DMS79 treated with DMSO at 0.1 percent for 48 hours (cell line): ENCODE measurements around the gene IPMK.
"Not testable (repeated sequence)": the region's sequence is repeated elsewhere in the genome, so short reads cannot be mapped to it uniquely, and the experiment has no call there.

Experiments
- DNase-seq: peaks from one replicate; lab custom pipeline; 2025; lab: John Stamatoyannopoulos, UW

Gene IPMK

DNA sequence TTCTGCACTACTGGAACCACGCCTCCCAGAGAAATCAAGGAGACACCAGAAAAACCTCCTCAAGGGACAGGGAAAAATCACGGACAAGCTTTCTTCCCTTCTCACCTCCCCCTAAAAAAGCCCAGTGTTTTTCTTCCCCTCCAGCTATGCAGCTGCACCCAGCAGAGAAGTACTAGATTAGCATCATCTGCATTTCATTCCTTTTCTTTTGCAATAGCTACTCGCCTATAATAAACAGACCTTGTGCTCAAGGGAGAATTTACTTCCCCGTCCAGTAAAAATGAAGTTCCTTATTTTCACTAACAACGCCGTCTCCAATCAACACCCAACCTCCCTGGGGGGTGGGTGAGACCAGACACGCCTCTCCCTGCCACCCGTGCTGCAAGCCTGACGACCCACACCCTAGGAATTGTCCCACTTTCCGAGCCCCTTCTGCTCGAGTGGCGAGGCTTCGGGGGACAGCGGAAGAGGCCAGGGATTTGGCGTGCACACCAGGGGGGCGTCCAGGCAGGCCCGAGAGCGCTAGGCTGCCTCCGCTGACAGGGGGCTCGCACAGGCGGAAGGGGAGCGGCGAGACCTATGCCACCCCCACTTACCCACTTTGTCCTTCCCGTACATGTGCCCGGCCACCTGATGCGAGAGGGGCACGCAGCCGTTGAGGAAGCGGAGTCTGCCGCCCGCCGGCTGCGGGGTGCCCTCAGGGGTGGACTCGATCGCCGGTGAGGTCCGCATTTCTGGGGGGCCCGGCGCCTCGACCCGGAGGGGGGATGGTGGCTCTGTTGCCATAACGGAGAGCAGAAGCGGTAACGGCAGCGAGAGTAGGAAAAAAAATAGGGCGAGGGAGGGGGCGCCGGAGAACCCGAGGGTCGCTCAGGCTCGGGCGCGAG lies 625 bp downstream of the IPMK start:
- no peak for DNase-seq

DNA sequence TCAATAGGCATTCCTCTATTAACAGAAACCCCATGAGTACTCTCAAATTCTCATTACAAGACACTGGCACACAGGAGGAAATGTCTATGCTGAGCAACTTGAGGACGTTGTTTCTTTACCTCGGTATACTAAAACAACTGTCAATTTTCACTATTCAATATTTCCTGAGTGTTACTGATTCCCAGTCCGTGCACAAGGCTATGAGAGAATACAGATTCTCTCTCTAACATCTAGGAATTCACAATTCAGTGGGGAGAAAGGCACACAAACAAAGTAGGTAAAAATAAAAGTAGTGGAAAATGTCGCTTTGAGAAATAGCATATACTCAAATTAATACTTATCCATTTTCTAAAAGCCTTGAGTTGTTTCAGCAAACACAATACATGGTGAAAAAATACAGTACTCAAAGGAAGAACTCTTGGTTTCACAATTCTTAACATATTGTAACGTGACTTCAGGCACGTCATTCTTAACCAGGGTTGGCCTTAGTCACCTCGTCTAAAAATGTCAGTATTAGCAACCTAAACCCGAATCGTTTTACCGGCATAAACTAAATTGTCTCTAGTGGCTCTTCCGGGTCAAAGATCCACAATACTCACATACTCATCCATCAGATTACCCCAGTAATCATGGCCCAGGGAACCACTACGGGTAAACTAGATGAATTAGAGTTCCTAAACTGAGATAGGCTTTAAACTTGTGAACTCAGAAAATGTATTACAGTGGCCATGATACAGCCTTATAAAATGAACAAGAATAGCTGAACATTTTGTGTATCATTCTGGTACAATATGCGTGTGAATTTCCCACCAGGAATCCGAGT lies 1.5 kb downstream of the IPMK start:
- DNase-seq = no peak

DNA sequence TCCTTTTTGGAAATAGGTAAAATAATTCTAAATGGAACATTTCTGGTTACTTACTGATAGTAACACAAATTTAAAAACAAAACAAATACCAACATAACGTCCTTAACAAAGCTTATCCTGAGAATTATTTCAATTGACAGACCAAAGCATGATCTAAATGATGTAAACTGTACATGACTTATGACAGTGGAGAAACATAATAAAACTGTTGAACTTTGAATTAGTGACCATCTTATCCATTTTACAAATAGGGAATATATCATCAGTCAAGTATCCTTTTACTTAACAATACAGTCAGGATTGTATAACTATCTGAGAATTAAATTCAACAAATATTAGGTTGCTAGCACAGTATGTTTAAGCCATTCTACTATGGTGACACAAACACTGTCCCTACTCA lies 2.4 kb downstream of the IPMK start:
- no peak for DNase-seq

DNA sequence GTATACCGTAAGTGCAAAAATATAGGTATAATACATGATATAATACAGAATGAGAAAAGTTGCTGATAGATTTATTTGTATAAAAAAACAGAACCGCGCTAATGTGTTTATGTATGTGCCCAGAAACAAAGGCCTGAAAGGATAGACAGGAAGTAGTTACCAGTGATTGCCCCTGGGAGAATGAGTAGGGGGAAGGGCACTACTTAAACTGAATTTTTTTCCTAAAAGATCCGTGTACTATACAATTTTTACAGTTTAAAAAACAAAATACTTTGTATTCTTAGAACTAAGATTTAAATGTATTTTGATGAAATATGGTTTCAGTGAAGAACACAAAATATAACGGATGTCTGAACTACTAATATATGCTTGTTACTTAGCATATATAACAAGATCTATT lies 2.9 kb downstream of the IPMK start:
- DNase-seq = no peak

DNA sequence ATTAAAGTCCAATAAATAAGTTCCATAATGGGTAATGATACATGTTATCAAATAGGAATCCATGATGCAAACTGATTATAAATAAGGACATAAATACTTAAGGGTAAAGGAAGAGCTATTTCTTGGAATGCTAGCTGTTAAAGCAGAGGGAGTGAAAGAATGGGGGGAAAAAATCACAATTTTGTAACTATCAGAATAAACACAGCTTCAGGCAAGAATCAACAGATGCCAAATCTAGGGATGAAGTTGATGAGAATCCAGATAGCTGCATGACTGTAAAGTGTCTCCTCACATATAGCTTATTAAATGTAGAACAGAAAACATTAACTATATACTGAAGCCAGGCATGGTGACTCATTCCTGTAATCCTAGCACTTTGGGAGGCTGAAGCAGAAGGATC lies 4.9 kb downstream of the IPMK start:
- DNase-seq = no peak

DNA sequence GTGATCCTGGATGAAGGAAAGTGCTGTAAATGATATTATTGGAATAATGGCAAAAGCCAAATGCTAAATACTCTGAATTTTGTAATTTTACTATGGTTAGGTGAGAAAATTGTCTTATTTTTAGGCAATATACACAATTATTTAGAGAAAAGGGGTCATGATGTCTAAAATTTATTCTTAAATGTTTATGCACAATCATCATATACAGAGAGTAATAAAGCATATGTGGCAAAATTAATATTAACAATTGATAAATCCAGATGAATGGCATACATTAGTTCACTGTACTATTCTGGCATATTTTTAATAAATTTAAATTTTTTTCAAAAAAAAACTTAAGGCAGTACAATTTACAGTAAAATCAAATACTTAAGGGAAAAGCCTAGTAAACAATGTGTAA lies 7.4 kb downstream of the IPMK start:
- DNase-seq = no peak

DNA sequence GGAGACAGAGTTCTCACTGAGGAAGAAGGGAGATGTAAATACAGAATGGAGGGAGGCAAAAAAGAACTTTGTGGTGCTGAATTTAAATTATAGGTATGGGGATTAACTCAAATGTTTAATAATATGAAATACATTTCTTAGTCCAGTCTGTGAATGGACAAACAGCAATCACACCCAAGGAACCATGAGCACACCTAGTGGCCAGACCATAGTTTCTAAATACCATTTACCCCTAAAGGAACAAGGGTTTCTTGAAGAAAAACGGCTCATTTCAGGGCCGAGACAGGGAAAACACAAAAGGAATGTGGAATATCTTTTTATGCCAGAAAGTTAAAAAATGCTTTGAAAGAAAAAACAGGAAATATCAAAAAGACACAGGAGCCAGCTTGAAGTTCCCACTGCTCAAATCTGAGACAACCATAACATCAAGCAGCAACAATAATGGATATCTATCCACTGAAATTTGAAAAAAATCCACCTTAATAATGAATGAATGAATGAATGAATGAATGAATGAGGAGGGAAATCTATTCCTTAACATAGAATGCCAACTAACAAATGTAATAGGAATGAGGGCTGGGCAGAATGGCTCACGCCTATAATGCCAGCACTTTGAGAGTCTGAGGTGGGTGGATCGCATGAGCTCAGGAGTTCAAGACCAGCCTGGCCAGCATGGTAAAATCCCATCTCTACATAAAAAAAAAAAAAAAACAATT lies 8.6 kb downstream of the IPMK start:
- DNase-seq = no peak

GRCh38 chr10:58256013-58256780 lies 11.5 kb downstream of the IPMK start:
- not testable (repeated sequence) for DNase-seq

GRCh38 chr10:58254644-58255043 lies 13.1 kb downstream of the IPMK start:
- no peak for DNase-seq

DNA sequence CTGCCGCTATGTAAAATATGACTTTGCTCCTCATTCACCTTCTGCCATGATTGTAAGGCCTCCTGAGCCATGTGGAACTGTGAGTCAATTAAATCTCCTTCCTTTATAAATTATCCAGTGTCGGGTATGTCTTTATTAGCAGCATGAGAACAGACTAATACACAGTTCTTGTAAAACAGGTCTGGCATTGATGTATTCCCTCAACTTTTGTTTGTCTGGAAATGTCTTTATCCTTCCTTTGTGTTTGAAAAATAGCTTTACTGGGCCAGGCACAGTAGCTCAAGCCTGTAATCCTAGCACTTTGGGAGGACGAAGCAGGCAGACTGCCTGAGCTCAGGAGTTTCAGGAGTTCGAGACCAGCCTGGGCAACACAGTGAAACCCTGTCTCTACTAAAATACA lies 14.5 kb downstream of the IPMK start:
- no peak for DNase-seq

- not testable (repeated sequence) for DNase-seq
Measured at GRCh38 chr10:58244666-58245065, 23.0 kb downstream of the IPMK start.

DNA sequence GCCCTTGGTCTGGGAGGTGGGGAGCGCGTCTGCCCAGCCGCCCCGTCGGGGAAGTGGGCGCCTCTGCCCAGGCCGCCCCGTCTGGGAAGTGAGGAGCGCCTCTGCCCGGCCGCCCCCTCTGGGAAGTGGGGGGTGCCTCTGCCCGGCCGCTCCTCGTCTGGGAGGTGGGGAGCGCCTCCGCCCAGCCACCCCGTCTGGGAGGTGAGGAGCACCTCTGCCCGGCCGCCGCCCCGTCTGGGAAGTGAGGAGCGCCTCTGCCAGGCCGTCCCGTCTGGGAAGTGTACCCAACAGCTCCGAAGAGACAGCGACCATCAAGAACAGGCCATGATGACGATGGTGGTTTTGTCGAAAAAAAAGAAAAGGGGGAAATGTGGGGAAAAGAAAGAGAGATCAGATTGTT lies 23.5 kb downstream of the IPMK start:
- not testable (repeated sequence) for DNase-seq

GRCh38 chr10:58243801-58244200 lies 23.9 kb downstream of the IPMK start:
- DNase-seq = not testable (repeated sequence)

GRCh38 chr10:58243269-58243668 lies 24.4 kb downstream of the IPMK start:
- DNase-seq = no peak

DNA sequence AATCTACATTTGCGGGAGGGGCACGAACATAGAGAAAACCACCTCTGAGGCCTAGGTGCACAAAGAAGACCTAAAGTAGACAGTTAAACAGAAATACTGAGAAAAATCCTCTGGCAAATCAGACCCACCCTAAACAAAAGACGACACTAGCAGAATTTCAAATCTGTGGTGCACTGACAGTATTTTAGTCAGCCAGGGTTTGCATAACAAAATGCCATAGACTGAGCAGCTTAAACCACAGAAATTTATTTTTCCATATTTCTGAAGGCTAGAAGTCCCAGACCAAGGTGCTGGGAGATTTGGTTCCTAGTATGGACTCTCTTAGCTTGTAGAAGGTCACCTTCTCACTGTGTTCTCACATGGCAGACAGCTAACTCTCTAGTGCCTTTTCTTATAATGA lies 26.3 kb downstream of the IPMK start:
- DNase-seq = no peak

DNA sequence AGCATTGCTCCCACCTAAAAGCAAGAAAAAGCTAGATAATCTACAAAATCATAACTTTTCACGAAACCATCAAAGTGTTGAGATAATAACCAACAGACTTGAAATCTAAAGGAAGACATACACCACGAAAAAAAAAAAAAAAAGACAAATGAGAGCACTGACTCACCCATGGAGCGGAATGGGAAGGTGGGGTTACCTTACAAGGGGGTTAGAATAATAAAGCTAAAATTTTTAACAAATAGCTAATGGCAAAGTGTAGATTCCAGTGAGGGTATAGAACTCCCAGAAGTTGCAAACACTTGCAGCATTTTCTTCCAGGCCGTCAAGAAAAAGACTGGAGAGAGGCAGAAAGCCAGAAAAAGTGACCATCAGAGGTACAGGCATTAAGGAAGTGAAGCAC lies 27.2 kb downstream of the IPMK start:
- no peak for DNase-seq

DNA sequence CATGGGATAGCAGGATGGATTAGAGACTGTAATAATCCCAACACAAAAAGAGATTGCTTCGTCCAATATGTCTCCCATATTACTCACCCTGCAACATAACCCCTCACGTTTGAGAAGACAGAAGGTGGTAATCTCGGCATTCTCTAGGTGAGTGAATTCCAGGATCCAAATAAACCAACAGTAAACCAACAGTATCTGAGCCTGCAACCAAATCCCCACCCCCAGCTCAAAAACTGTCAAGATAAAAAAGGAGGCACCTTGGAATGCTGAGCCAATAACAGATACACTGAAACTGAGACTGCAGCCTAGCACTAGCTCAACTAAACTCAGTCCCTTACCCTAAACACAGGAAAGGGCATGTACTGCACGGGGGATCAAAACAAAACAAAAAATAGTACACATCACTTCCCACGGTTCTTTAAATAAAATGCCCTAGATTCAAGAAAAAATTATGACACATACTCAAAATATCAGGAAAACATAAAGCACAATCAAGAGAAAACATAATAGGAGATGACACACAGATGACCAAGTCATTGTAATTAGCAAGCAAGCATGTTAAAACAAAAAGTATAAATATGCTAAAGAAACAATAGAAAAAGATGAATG lies 28.0 kb downstream of the IPMK start:
- no peak for DNase-seq

DNA sequence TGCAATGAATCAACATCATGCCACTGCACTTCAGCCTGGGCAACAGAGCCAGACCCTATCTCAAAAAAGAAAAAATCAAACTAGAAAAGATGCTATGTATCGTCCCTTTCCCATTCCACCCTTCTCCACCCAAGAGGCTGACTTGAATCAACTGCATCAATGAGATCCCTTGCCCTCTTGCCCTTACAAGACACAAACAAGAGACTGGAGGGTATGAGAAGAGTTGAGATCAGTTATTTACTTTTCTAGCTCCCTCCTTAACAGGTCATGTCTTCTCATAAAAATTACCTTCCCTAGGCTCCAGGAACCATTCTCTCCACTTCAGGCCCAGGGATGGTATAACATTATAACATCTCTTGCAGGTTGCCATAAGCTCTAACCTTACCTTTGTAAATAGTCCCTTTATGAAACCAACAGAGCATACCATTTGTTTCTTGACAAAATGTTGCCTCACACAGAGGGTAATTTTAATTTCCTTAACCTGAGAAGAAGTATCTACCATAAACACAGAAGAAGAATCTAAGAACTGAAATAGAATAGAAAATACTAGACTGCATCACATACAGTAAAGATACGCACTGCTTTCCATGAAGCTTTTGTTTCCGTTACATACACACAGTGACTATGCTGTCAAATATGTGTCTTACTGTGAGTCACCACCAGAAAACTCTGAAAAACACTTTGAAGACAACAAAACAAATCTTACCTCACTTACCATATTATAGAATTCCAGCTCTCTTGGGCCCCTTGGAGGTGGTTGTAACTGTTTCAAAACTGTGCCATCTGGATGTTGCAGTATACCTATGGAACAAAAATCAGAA lies 30.5 kb downstream of the IPMK start:
- DNase-seq = no peak

GRCh38 chr10:58229856-58230255 lies 37.8 kb downstream of the IPMK start:
- not testable (repeated sequence) for DNase-seq

GRCh38 chr10:58225654-58226053 lies 42.0 kb downstream of the IPMK start:
- DNase-seq = no peak
